Vagina (tissue), 2 donors: ENCODE data around the gene PYHIN1. TPM values are rescaled to one million over a fixed set of nuclear protein-coding genes. Genes with fewer than 3 reads are reported as not detected.

Experiments
- DNase-seq, 2 donors: peaks; one replicate each; pipeline ENCODE4 v3.0.0-alpha.2; 2017; ENCODE audit errors: extremely low spot score in 2 of 2
- H3K27ac ChIP-seq: fragments of 200-600 bp; sonication (generic); one replicate; pipeline ENCODE4 v1.5.1; 2019
- H3K27me3 ChIP-seq: fragments of 200-600 bp; sonication (generic); one replicate; pipeline ENCODE4 v1.5.1; 2019
- H3K36me3 ChIP-seq, 2 donors: fragments of 200-600 bp; sonication (generic); one replicate each; pipeline ENCODE4 v1.5.1; 2017 to 2019
- H3K4me1 ChIP-seq: fragments of 200-600 bp; sonication (generic); one replicate; pipeline ENCODE4 v1.5.1; 2019
- H3K4me3 ChIP-seq, 2 donors: fragments of 200-600 bp; sonication (generic); 1 replicate in 1 of 2; 2 replicates in 1 of 2; pipeline ENCODE4 v1.5.1; 2016 to 2019
- H3K9me3 ChIP-seq: fragments of 200-600 bp; sonication (generic); one replicate; pipeline ENCODE4 v1.5.1; 2019
- CTCF ChIP-seq, 3 experiments: fragments of 450-650 bp in 2 of 3; fragments of 200-600 bp in 1 of 3; sonication (generic) in 1 of 3; IDR thresholded peaks; one replicate each; pipeline ENCODE4 v1.5.1; 2017 to 2019; ENCODE audit warnings: antibody characterized with exemption in 3 of 3, mild to moderate bottlenecking in 2 of 3, moderate library complexity in 2 of 3
- POLR2A ChIP-seq, 2 donors: fragments of 450-650 bp; IDR thresholded peaks; one replicate each; pipeline ENCODE4 v1.6.1; 2017; ENCODE audit warnings: antibody characterized with exemption in 2 of 2, mild to moderate bottlenecking in 2 of 2, moderate library complexity in 2 of 2
- POLR2AphosphoS5 ChIP-seq, 2 donors: sonication (generic); formaldehyde crosslinking; IDR thresholded peaks; one replicate each; pipeline ENCODE4 v1.9.0; 2017; ENCODE audit warnings: antibody characterized with exemption in 2 of 2, mild to moderate bottlenecking in 2 of 2, low read depth in 1 of 2; ENCODE audit not compliant: insufficient read depth in 1 of 2
- intact Hi-C: fragments of 100-400 bp; cut with DNase I; formaldehyde crosslinking; loops from one replicate; pipeline ENCODE4 v1.15.1; 2023
- total RNA-seq: library from RNA; depleted of rRNA; stranded (reverse); fragments of >200 nt; gene quantifications from one replicate; pipeline ENCODE4 v1.2.3, GENCODE V29; 2016

PYHIN1 gene
- total RNA-seq, 1 donor from 2014 or later: 4.2 TPM

- intact Hi-C loops: no loop called here
- Histone ChIP-seq H3K36me3 (no peaks in the 10 kb centered on the region), H3K27me3 (no peaks in the 10 kb centered on the region), H3K9me3 (no peaks in the 10 kb centered on the region), H3K27ac (no peak overlapping the region), H3K4me3 (no peak overlapping the region), H3K4me1 (peaks cover 12% of the 10 kb centered on the region)
- TF ChIP-seq CTCF (IDR thresholded peaks at IDR 0.05): no peak
- no peak for TF ChIP-seq POLR2AphosphoS5 (IDR thresholded peaks at IDR 0.05; ENCODE audit: insufficient read depth in 1 of 2, low read depth in 1 of 2)
- TF ChIP-seq POLR2A (IDR thresholded peaks at IDR 0.05): no peak
- DNase-seq: no peak
Measured at GRCh38 chr1:158996998-158997397, 65.6 kb downstream of the PYHIN1 start.

GRCh38 chr1:158998037-158998780 is 66.9 kb downstream of the PYHIN1 start:
- H3K27me3 ChIP-seq: no peaks in the 10 kb centered on the region
- DNase-seq: no peak
- H3K36me3 ChIP-seq: no peaks in the 10 kb centered on the region
- H3K27ac ChIP-seq: peak overlapping the region; percentile 86
- H3K9me3 ChIP-seq: no peaks in the 10 kb centered on the region
- peak overlapping the region; percentile 49 to 55 for H3K4me3 ChIP-seq
- intact Hi-C loops: no loop called here
- no peak for TF ChIP-seq CTCF (IDR thresholded peaks at IDR 0.05)
- H3K4me1 ChIP-seq: peaks cover 14% of the 10 kb centered on the region

- TF ChIP-seq CTCF (IDR thresholded peaks at IDR 0.05) (peak; percentile 85 to 93 (median 85)), POLR2AphosphoS5 (IDR thresholded peaks at IDR 0.05; ENCODE audit: insufficient read depth in 1 of 2, low read depth in 1 of 2) (peak in 1 of 2 donors; percentile 70), POLR2A (IDR thresholded peaks at IDR 0.05) (no peak)
- peak overlapping the region; percentile 86 for H3K27ac ChIP-seq
- intact Hi-C loops: no loop called here
Measured at GRCh38 chr1:158998781-158999161, 67.4 kb downstream of the PYHIN1 start.

DNA sequence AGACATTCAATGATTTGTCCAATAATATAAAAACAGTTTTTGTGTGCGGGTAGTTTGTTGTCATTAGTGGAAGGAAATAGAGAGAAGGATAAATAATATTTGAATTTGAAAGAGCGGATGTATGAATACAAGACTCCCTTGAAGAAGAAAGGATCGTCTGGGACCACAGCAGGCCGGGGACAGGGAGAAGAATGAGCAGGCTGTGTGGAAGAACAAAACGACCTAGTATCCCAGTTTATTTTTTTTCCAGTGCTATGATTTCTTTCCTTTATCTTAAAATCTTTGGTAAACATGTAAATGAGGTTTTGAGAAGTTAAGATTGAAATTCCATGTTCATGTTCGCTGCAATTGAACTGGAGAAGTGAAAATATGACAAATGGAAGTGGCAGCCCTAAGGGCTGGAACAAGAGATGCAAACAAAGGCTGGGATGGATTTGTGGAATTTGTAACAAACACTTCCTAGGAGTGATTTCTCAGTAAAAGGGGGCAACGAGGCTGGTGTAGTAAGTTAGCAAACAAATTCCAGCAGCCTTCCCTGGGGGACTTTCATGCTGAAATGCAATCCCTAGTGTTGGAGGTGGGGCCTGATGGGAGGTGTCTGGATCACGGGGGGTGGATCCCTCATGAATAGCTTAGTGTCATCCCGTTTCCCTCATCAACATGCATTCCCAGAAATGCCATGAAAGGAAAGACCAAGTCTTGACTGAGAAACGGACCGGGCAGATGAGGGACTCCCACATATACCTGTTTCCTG is 68.1 kb downstream of the PYHIN1 start:
- Histone ChIP-seq H3K36me3 (no peaks in the 10 kb centered on the region), H3K27me3 (no peaks in the 10 kb centered on the region), H3K27ac (peak overlapping the region; percentile 86), H3K4me3 (peak overlapping the region; percentile 49 to 55), H3K9me3 (no peaks in the 10 kb centered on the region), H3K4me1 (peaks cover 14% of the 10 kb centered on the region)
- peak in 1 of 2 donors; percentile 97 for DNase-seq
- TF ChIP-seq POLR2AphosphoS5 (IDR thresholded peaks at IDR 0.05; ENCODE audit: insufficient read depth in 1 of 2, low read depth in 1 of 2) (peak; percentile 22 to 74), POLR2A (IDR thresholded peaks at IDR 0.05) (peak in 1 of 2 donors; percentile 33), CTCF (IDR thresholded peaks at IDR 0.05) (no peak)
- intact Hi-C loops: no loop called here

More at GRCh38 chr1:158998781-158999161, 67.4 kb downstream of the PYHIN1 start:
- DNase-seq: no peak
- Histone ChIP-seq H3K4me1 (peaks cover 14% of the 10 kb centered on the region), H3K36me3 (no peaks in the 10 kb centered on the region), H3K4me3 (peak overlapping the region; percentile 49 to 55), H3K9me3 (no peaks in the 10 kb centered on the region), H3K27me3 (no peaks in the 10 kb centered on the region)

DNA sequence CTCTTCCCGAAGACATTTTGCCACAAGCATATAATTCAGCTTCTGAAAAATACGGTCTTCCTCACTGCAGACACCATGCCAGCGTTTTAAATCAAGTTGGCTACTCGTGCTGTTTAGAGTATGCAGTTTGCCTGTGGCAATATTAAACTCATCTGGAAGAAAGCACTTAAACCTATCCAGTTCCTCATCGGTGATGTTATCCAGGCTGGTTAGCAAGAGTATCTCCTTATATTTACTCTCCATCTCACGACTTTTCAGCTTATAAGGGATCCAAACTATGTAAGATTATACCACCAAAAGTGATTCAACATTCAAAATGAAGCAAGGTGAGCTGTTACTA is 68.7 kb downstream of the PYHIN1 start:
- TF ChIP-seq POLR2A (IDR thresholded peaks at IDR 0.05): no peak
- no peak for TF ChIP-seq CTCF (IDR thresholded peaks at IDR 0.05)
- TF ChIP-seq POLR2AphosphoS5 (IDR thresholded peaks at IDR 0.05; ENCODE audit: insufficient read depth in 1 of 2, low read depth in 1 of 2): no peak
- Histone ChIP-seq H3K4me1 (peaks cover 18% of the 10 kb centered on the region), H3K4me3 (peak overlapping the region; percentile 49 to 55), H3K27me3 (no peaks in the 10 kb centered on the region), H3K27ac (peak overlapping the region; percentile 86), H3K36me3 (no peaks in the 10 kb centered on the region), H3K9me3 (no peaks in the 10 kb centered on the region)
- no peak for DNase-seq
- intact Hi-C loops: no loop called here
